Measurements from ENCODE around the gene H6PD.

GRCh38 chr1:9194024-9194423, 40.5 kb upstream of the H6PD start:
- TF ChIP-seq CTCF (IDR thresholded peaks at IDR 0.05), result no peak
- TF ChIP-seq POLR2A (IDR thresholded peaks at IDR 0.05), result no peak
- TF ChIP-seq POLR2AphosphoS5 (IDR thresholded peaks at IDR 0.05), result no peak

All from gastroesophageal sphincter (tissue), 3 donors.